KMS-11 (cell line): ENCODE measurements around the gene APBA1.

Experiments
- H2AFZ ChIP-seq: fragments of 200-600 bp; sonication (generic); 2 replicates; pipeline ENCODE4 v1.6.1; 2016; ENCODE audit warnings: antibody characterized with exemption, mixed run types, low read depth
- H3K27ac ChIP-seq: fragments of 200-600 bp; sonication (generic); 2 replicates; pipeline ENCODE4 v1.6.1; 2016; ENCODE audit warnings: mild to moderate bottlenecking, mixed run types
- H3K27me3 ChIP-seq: fragments of 200-600 bp; sonication (generic); 2 replicates; pipeline ENCODE4 v1.6.1; 2017; ENCODE audit warnings: mild to moderate bottlenecking, low read depth, mixed run types, moderate library complexity; ENCODE audit not compliant: insufficient read depth
- H3K36me3 ChIP-seq: fragments of 200-600 bp; sonication (generic); 2 replicates; pipeline ENCODE4 v1.6.1; 2017; ENCODE audit warnings: mild to moderate bottlenecking, mixed run types; ENCODE audit not compliant: insufficient read depth
- H3K4me1 ChIP-seq: fragments of 200-600 bp; sonication (generic); 2 replicates; pipeline ENCODE4 v1.6.1; 2016; ENCODE audit warnings: mild to moderate bottlenecking, low read depth, mixed run types; ENCODE audit not compliant: poor library complexity, severe bottlenecking
- H3K4me2 ChIP-seq: fragments of 200-600 bp; sonication (generic); 2 replicates; pipeline ENCODE4 v1.7.0; 2016; ENCODE audit warnings: mild to moderate bottlenecking, mixed run types
- H3K4me3 ChIP-seq: fragments of 200-600 bp; sonication (generic); IDR thresholded peaks from 2 replicates; pipeline ENCODE4 v1.6.1; 2017; ENCODE audit warnings: low read depth, low read length, mixed read lengths; ENCODE audit not compliant: insufficient read depth
- H3K79me2 ChIP-seq: fragments of 200-600 bp; sonication (generic); 2 replicates; pipeline ENCODE4 v1.6.1; 2016; ENCODE audit warnings: low read depth, mixed run types; ENCODE audit not compliant: insufficient read depth
- H3K9ac ChIP-seq: fragments of 200-600 bp; sonication (generic); 2 replicates; pipeline ENCODE4 v1.6.1; 2016; ENCODE audit warnings: mild to moderate bottlenecking, mixed run types
- H4K20me1 ChIP-seq: fragments of 200-600 bp; sonication (generic); 2 replicates; pipeline ENCODE4 v1.6.1; 2016; ENCODE audit warnings: mild to moderate bottlenecking, mixed run types; ENCODE audit not compliant: insufficient read depth
- TF ChIP-seq, protein P1 (sequence below): fragments of 200-600 bp; sonication (generic); conservative IDR thresholded peaks from 2 replicates; pipeline ENCODE4 v1.6.1; 2017; ENCODE audit warnings: low read depth, mild to moderate bottlenecking, antibody characterized with exemption, low read length, moderate library complexity, mixed read lengths

Gene APBA1

DNA sequence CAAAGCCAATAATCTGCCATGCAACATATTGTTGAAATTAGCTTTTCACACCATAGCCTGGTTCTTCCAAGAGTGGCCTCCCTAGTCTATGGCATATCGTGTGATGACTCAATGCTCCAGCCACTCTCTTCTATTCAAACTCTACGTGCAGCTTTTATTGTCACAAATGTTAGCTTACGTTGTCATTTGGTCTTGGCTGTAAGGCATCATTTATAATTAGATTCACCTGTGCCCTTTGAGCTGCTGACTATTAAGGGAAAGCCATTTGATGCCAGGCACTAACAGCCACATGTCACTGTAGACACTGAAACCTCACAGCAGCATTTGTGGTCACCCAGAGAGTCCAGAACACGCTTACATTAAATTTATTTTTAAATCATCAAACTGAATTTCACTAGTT, 66.8 kb downstream of the APBA1 start:
- no peak overlapping the region for H2AFZ ChIP-seq
- no peak overlapping the region for H3K9ac ChIP-seq
- no peak overlapping the region for H3K27ac ChIP-seq
- H3K4me2 ChIP-seq, result peak overlapping the region; percentile 53
- TF ChIP-seq, protein P1, sequence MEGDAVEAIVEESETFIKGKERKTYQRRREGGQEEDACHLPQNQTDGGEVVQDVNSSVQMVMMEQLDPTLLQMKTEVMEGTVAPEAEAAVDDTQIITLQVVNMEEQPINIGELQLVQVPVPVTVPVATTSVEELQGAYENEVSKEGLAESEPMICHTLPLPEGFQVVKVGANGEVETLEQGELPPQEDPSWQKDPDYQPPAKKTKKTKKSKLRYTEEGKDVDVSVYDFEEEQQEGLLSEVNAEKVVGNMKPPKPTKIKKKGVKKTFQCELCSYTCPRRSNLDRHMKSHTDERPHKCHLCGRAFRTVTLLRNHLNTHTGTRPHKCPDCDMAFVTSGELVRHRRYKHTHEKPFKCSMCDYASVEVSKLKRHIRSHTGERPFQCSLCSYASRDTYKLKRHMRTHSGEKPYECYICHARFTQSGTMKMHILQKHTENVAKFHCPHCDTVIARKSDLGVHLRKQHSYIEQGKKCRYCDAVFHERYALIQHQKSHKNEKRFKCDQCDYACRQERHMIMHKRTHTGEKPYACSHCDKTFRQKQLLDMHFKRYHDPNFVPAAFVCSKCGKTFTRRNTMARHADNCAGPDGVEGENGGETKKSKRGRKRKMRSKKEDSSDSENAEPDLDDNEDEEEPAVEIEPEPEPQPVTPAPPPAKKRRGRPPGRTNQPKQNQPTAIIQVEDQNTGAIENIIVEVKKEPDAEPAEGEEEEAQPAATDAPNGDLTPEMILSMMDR, result no peak
- peaks cover 19% of the 10 kb centered on the region for H3K4me1 ChIP-seq
- no peaks in the 10 kb centered on the region for H3K79me2 ChIP-seq
- no peaks in the 10 kb centered on the region for H3K27me3 ChIP-seq
- no peaks in the 10 kb centered on the region for H3K36me3 ChIP-seq
- no peaks in the 10 kb centered on the region for H4K20me1 ChIP-seq
- no peak overlapping the region for H3K4me3 ChIP-seq

DNA sequence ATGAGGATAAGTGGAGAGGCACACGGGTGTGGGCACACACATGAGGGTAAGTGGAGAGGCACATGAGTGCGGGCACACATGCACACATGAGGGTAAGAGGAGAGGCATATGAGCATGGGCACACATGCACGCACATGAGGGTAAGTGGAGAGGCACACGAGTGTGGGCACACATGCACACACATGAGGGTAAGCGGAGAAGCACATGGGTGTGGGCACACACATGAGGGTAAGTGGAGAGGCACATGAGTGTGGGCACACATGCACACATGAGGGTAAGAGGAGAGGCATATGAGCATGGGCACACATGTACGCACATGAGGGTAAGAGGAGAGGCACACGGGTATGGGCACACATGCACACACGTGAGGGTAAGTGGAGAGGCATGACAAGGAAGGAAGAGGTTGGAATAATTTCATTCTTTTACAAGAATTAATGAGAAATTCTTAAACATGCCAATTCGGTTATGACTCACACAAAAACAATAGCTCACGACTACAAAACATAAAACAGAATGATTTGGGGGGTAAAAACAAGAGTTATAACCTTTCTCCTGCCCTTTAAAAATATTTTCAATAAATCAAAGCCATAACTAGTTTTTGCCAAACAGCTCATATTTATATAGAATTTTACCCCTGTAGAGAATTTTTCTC, 67.5 kb downstream of the APBA1 start:
- no peaks in the 10 kb centered on the region for H3K27me3 ChIP-seq
- H3K79me2 ChIP-seq, result no peaks in the 10 kb centered on the region
- no peak overlapping the region for H3K27ac ChIP-seq
- TF ChIP-seq, protein P1, result no peak
- H2AFZ ChIP-seq, result no peak overlapping the region
- no peaks in the 10 kb centered on the region for H3K36me3 ChIP-seq
- H3K4me2 ChIP-seq, result peak overlapping the region; percentile 53; the same call in 1 of the 2 replicates
- H3K9ac ChIP-seq, result no peak overlapping the region
- no peaks in the 10 kb centered on the region for H4K20me1 ChIP-seq
- peaks cover 26% of the 10 kb centered on the region for H3K4me1 ChIP-seq
- no peak overlapping the region for H3K4me3 ChIP-seq

DNA sequence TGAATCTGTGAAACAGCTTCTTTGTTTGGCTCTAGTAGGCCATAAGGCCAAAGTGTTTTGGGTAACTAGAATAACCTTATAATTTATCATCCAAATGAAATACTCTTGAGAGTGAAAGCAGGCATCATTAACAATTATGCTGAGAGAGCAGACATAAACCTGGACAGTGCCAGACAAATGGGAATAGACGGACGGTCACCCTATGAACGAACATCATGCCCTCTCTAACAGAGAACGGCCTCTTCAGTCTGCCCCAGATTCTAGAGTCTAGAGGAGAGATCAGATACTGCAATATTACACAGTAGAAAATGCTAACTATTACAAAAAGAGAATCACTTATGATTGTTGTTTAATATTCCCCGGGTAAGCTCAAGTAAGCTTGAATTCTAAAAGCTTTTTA, 68.5 kb downstream of the APBA1 start:
- Histone ChIP-seq H3K4me3 (no peak overlapping the region), H3K27me3 (no peaks in the 10 kb centered on the region), H3K36me3 (no peaks in the 10 kb centered on the region), H3K4me2 (no peak overlapping the region), H3K9ac (no peak overlapping the region), H3K4me1 (peaks cover 31% of the 10 kb centered on the region), H3K27ac (no peak overlapping the region), H4K20me1 (no peaks in the 10 kb centered on the region), H3K79me2 (no peaks in the 10 kb centered on the region), H2AFZ (no peak overlapping the region)
- TF ChIP-seq, protein P1, result no peak

DNA sequence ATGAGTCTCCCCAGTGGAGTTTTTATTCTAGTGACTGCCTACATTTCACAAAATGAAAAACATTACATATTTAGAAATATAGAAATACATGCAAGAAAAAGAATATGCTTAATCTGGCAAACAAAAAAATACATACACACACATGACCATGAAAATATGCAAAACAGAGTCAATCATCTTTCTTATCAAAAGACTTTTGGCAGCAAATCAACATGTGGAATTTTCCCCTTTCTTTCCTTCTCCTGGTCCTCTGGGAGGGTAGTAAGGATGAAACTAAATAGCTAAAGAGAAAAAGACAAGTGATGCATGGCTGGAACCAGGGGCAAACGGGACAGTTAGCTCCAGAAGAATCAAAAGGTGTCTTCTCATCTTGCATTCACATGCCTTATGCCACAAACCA, 69.4 kb downstream of the APBA1 start:
- no peaks in the 10 kb centered on the region for H3K27me3 ChIP-seq
- peaks cover 31% of the 10 kb centered on the region for H3K4me1 ChIP-seq
- TF ChIP-seq, protein P1, result no peak
- no peak overlapping the region for H3K4me2 ChIP-seq
- H3K36me3 ChIP-seq, result no peaks in the 10 kb centered on the region
- H2AFZ ChIP-seq, result no peak overlapping the region
- H3K4me3 ChIP-seq, result no peak overlapping the region
- no peaks in the 10 kb centered on the region for H3K79me2 ChIP-seq
- no peaks in the 10 kb centered on the region for H4K20me1 ChIP-seq
- no peak overlapping the region for H3K9ac ChIP-seq
- no peak overlapping the region for H3K27ac ChIP-seq
